GM12878 (cell line): ENCODE measurements around the gene PRR7. TPM values are rescaled to one million over a fixed set of nuclear protein-coding genes. Genes with fewer than 3 reads are reported as not detected.

Experiments used
- BCL3 ChIP-seq: IDR thresholded peaks from 2 replicates; pipeline ENCODE4 v1.6.1; 2011; ENCODE audit warnings: borderline replicate concordance, low read depth, mild to moderate bottlenecking, moderate library complexity, low read length; ENCODE audit not compliant: insufficient read depth, poor library complexity, severe bottlenecking
- CBFB ChIP-seq: IDR thresholded peaks from 2 replicates; pipeline ENCODE4 v1.6.1; 2016; ENCODE audit warnings: antibody characterized with exemption, low read depth
- CREM ChIP-seq: IDR thresholded peaks from 2 replicates; pipeline ENCODE4 v1.6.1; 2014; ENCODE audit warnings: antibody characterized with exemption, low read depth
- EED ChIP-seq: sonication (generic); IDR thresholded peaks from 2 replicates; pipeline ENCODE4 v1.6.1; 2016; ENCODE audit warnings: antibody characterized with exemption, low read depth
- EGR1 ChIP-seq, 2 experiments: IDR thresholded peaks; 1 replicate in 1 of 2; 2 replicates in 1 of 2; pipeline ENCODE4 v1.6.1; 2011 to 2012; ENCODE audit warnings: low read depth in 2 of 2, low read length in 2 of 2, borderline replicate concordance in 1 of 2, mild to moderate bottlenecking in 1 of 2, moderate library complexity in 1 of 2
- MXI1 ChIP-seq: fragments of 150-350 bp; IDR thresholded peaks from 2 replicates; pipeline ENCODE4 v1.6.1; 2011; ENCODE audit warnings: low read depth, mild to moderate bottlenecking, inconsistent platforms, low read length, improper control_type of control experiment
- MYB ChIP-seq: fragments of 150-350 bp; IDR thresholded peaks from 2 replicates; pipeline ENCODE4 v1.6.1; 2014; ENCODE audit warnings: mild to moderate bottlenecking, low read depth, low read length, borderline replicate concordance
- RELB ChIP-seq: fragments of 450-650 bp; IDR thresholded peaks from 2 replicates; pipeline ENCODE4 v1.6.1; 2017; ENCODE audit warnings: low read depth, mild to moderate bottlenecking, moderate library complexity
- SPI1 ChIP-seq: IDR thresholded peaks from 2 replicates; pipeline ENCODE4 v1.6.1; 2011; ENCODE audit warnings: low read depth, mild to moderate bottlenecking, low read length, moderate library complexity, borderline replicate concordance; ENCODE audit not compliant: insufficient read depth
- TCF12 ChIP-seq: IDR thresholded peaks from 2 replicates; pipeline ENCODE4 v1.6.1; 2011; ENCODE audit warnings: low read depth, mild to moderate bottlenecking, low read length
- polyA plus RNA-seq, 11 experiments: library from polyadenylated mRNA; depleted of rRNA in 4 of 11; unstranded in 6 of 11; stranded (reverse) in 5 of 11; fragments of >200 nt; fragmentation: Nextera tagmentation in 4 of 11; fragmentation: Illumina TruSeq in 1 of 11; extraction: Ambion mirVana in 4 of 11; extraction: Trizol in 1 of 11; gene quantifications; 1 replicate in 1 of 11; 2 replicates in 10 of 11; pipeline versions ENCODE4 v1.2.1 to v1.2.3, GENCODE V29; 2011 to 2016; ENCODE audit warnings: inconsistent platforms in 2 of 11, missing spikeins in 2 of 11, low read depth in 1 of 11
- total RNA-seq, 4 experiments: library from RNA; depleted of rRNA in 3 of 4; stranded (reverse); fragments of >200 nt in 3 of 4; fragmentation: Illumina TruSeq in 1 of 4; extraction: Trizol in 1 of 4; gene quantifications; 2 replicates each; pipeline versions ENCODE4 v1.2.1 to v1.2.3, GENCODE V29; 2013 to 2021

Gene PRR7
- total and polyA plus RNA-seq, 10 of the 15 experiments (the other 5 are each of a cell fraction or from before 2014, with no cell fraction given): 0.09 to 18.8 (median 4.6) TPM; not detected in 2

- peak; percentile 46; the same call in 1 of the 2 replicates for TF ChIP-seq TCF12
- peak; percentile 21; the same call in 1 of the 2 replicates for TF ChIP-seq SPI1
- TF ChIP-seq BCL3: peak; percentile 7
- no peak for TF ChIP-seq CBFB
- peak; percentile 52; the same call in 1 of the 2 replicates for TF ChIP-seq MXI1
- peak; percentile 51; the same call in 1 of the 2 replicates for TF ChIP-seq RELB
- no peak for TF ChIP-seq CREM
- peak in 1 of 2 experiments; percentile 45; a peak in 1 of 3 replicates for TF ChIP-seq EGR1 (IDR thresholded peaks at IDR 0.05; ENCODE audit: borderline replicate concordance in 1 of 2, low read depth in 2 of 2, low read length in 2 of 2)
- TF ChIP-seq MYB: no peak
- TF ChIP-seq EED: 0 out of 2 replicates have a peak, but pooled peaks have one; percentile 16
Measured at GRCh38 chr5:177453852-177454396, 7.3 kb downstream of the PRR7 start (continued).
